Measurements from ENCODE around the gene ARMC9.

DNA sequence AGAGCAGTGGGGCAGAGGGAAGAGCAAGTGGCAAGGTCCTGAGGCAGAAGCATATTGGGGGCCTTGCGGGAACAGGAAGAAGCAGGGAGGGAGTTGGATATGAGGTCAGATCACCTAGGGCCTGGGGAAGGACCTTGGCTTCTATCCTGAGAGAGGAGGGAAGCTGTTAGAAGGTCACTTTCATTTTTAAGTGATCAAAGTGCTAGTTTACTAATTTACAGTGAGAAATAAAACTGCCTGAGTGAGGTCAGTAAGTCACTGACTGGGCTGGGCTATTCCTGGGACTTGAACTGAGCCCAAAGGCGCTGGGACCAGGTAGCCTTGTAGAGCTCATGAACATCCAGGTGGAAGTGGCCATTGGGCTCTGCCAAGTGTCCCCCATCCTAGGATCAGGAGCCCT lies 120.5 kb downstream of the ARMC9 start:
- no peak for TF ChIP-seq CTCF (IDR thresholded peaks at IDR 0.05; ENCODE audit: extremely low read depth in 1 of 2, insufficient read depth in 1 of 2, low read depth in 1 of 2, low read length in 2 of 2)
- no peak for TF ChIP-seq JUN (IDR thresholded peaks at IDR 0.05; ENCODE audit: borderline replicate concordance, insufficient read depth, insufficient read length, low read depth)
- no peak for TF ChIP-seq POLR2A (IDR thresholded peaks at IDR 0.05; ENCODE audit: low read depth, low read length)
- no peak for TF ChIP-seq EZH2 (IDR thresholded peaks at IDR 0.05; ENCODE audit: borderline replicate concordance, low read depth, low read length, severe bottlenecking)
- TF ChIP-seq, protein P1, sequence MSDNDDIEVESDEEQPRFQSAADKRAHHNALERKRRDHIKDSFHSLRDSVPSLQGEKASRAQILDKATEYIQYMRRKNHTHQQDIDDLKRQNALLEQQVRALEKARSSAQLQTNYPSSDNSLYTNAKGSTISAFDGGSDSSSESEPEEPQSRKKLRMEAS (IDR thresholded peaks at IDR 0.05; ENCODE audit: insufficient read depth, insufficient read length): no peak
- TF ChIP-seq POLR2AphosphoS5 (IDR thresholded peaks at IDR 0.05; ENCODE audit: insufficient read depth, low read depth, low read length): no peak
- no peak for TF ChIP-seq MYC (IDR thresholded peaks at IDR 0.05; ENCODE audit: low read depth, low read length)

Measured in endothelial cell of umbilical vein (primary cell).